ENCODE data around the gene TYR.
"Not testable (repeated sequence)": the region's sequence is repeated elsewhere in the genome, so short reads cannot be mapped to it uniquely, and the experiment has no call there.

The TYR gene

DNA sequence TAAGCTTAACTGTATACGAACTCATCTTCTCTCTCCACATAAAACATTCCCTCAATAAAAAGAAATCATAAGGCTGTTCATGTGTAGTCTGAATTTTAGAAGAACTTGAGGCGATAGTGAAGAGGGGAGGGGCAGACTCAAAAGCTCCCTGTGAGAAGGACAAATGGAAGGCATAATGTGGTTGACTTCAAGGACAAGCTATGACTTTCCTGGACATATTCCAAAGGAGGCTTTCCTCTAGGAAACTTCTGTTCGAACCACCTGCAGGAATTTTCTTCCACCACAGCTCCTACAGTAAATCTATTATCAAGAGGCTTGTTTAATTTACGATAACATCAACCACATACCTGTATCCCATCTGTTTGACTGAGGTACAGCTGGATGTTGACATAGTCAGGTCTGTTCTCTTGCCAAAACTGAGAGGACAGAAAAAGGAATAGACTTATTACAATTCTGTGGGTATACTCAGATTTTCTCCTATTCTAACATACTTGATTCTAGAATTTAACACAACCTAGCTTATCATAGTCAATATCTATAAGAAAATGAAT, 159.5 kb downstream of the TYR start:
- not testable (repeated sequence) for H3K36me3 ChIP-seq (ENCODE audit: control insufficient read depth in 5 of 5, insufficient read depth in 5 of 5, low read length in 5 of 5)
- peaks cover 0 to 12% (median 8%) of the 10 kb centered on the region in 5 donors for H3K4me1 ChIP-seq (ENCODE audit: control insufficient read depth in 5 of 5, insufficient read depth in 5 of 5, low read length in 5 of 5)

GRCh38 chr11:89338073-89338472, 160.4 kb downstream of the TYR start:
- not testable (repeated sequence) for H3K36me3 ChIP-seq (ENCODE audit: control insufficient read depth in 5 of 5, insufficient read depth in 5 of 5, low read length in 5 of 5); H3K9ac ChIP-seq (ENCODE audit: low read length in 5 of 5); H3K4me3 ChIP-seq (ENCODE audit: low read depth in 1 of 5, low read length in 5 of 5); H3K27ac ChIP-seq (ENCODE audit: low read depth, low read length); H3K9me3 ChIP-seq (ENCODE audit: control insufficient read depth in 5 of 5, low read length in 5 of 5); H3K27me3 ChIP-seq (ENCODE audit: control insufficient read depth in 5 of 5, insufficient read depth in 4 of 5, low read length in 5 of 5)
- H3K4me1 ChIP-seq (ENCODE audit: control insufficient read depth in 5 of 5, insufficient read depth in 5 of 5, low read length in 5 of 5): peaks cover 0 to 20% (median 8%) of the 10 kb centered on the region in 5 donors

More for the DNA sequence above, 159.5 kb downstream of the TYR start:
- H3K27me3 ChIP-seq (ENCODE audit: control insufficient read depth in 5 of 5, insufficient read depth in 4 of 5, low read length in 5 of 5); H3K9ac ChIP-seq (ENCODE audit: low read length in 5 of 5); H3K4me3 ChIP-seq (ENCODE audit: low read depth in 1 of 5, low read length in 5 of 5); H3K27ac ChIP-seq (ENCODE audit: low read depth, low read length); H3K9me3 ChIP-seq (ENCODE audit: control insufficient read depth in 5 of 5, low read length in 5 of 5): not testable (repeated sequence)

GRCh38 chr11:89340450-89340849, 162.8 kb downstream of the TYR start:
- not testable (repeated sequence) for H3K36me3 ChIP-seq (ENCODE audit: control insufficient read depth in 5 of 5, insufficient read depth in 5 of 5, low read length in 5 of 5); H3K27me3 ChIP-seq (ENCODE audit: control insufficient read depth in 5 of 5, insufficient read depth in 4 of 5, low read length in 5 of 5); H3K9me3 ChIP-seq (ENCODE audit: control insufficient read depth in 5 of 5, low read length in 5 of 5); H3K4me3 ChIP-seq (ENCODE audit: low read depth in 1 of 5, low read length in 5 of 5); H3K9ac ChIP-seq (ENCODE audit: low read length in 5 of 5); H3K27ac ChIP-seq (ENCODE audit: low read depth, low read length)
- peaks cover 0 to 16% (median 6%) of the 10 kb centered on the region in 5 donors for H3K4me1 ChIP-seq (ENCODE audit: control insufficient read depth in 5 of 5, insufficient read depth in 5 of 5, low read length in 5 of 5)

DNA sequence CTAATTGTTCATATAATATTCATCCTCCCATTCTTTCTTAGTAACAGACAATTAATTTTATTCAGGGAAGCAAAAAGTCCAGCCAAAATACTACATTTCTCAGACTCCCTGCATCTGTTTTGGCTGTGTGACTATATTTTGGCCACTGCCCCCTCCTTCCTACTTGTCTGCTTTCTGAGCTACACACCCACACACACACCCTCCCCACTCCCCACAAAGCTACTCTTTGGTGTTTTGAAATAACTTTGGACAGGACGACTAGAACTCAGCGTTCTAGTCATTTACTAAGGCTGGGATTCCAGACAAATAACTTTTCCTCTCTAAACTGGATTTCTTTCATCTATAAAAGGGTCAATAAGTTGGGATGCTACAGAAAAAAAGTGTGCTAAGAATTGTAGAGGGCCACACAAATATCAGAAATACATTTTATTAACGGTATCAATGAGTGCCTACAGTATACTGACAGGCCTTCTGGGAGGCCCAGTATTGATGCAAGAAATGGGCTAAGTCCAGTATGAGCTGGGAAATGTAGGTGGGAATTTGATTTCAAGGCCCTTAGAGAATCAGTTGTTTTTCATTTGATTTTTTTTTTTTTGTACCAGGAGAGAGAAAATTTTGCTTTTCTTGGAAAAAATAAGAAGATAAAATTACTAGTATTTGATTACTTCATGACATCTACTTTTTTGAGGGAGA, 165.4 kb downstream of the TYR start:
- not testable (repeated sequence) for H3K4me3 ChIP-seq (ENCODE audit: low read depth in 1 of 5, low read length in 5 of 5); H3K9me3 ChIP-seq (ENCODE audit: control insufficient read depth in 5 of 5, low read length in 5 of 5); H3K27me3 ChIP-seq (ENCODE audit: control insufficient read depth in 5 of 5, insufficient read depth in 4 of 5, low read length in 5 of 5); H3K36me3 ChIP-seq (ENCODE audit: control insufficient read depth in 5 of 5, insufficient read depth in 5 of 5, low read length in 5 of 5)
- peaks cover 0 to 16% (median 6%) of the 10 kb centered on the region in 5 donors for H3K4me1 ChIP-seq (ENCODE audit: control insufficient read depth in 5 of 5, insufficient read depth in 5 of 5, low read length in 5 of 5)
- H3K9ac ChIP-seq (ENCODE audit: low read length in 5 of 5): peak overlapping the region in 1 of 5 donors; percentile 56
- peak overlapping the region; percentile 68 for H3K27ac ChIP-seq (ENCODE audit: low read depth, low read length)

Measured in subcutaneous abdominal adipose tissue (tissue), 5 donors.